Dermis microvascular lymphatic vessel endothelial cell (primary cell): Measurements from ENCODE around the gene LPAR1. TPM values are rescaled to one million over a fixed set of nuclear protein-coding genes. Genes with fewer than 3 reads are reported as not detected.
"Not testable (repeated sequence)": the region's sequence is repeated elsewhere in the genome, so short reads cannot be mapped to it uniquely, and the experiment has no call there.

Experiments
- DNase-seq, 2 donors: peaks; one replicate each; pipeline versions ENCODE4 v3.0.0 to v3.0.0-alpha.2; 2010; ENCODE audit warnings: low read depth in 2 of 2
- total RNA-seq: library from RNA; depleted of rRNA; stranded (reverse); fragments of >200 nt; gene quantifications from 2 replicates; pipeline ENCODE4 v1.2.1, GENCODE V29; 2014

Gene LPAR1
- total RNA-seq: 0.13 TPM in 1 of 2 replicates, not detected in the other

- DNase-seq: no peak
Measured at GRCh38 chr9:111038331-111039230, at the start of gene LPAR1. Gene LPAR1, minus strand, starts transcription at chr9:111038470. Its CDS starts 66,353 bp downstream, at chr9:110972117.

GRCh38 chr9:111078391-111079038 is 40.2 kb upstream of the LPAR1 start:
- no peak for DNase-seq

GRCh38 chr9:111076519-111076918 is 38.2 kb upstream of the LPAR1 start:
- no peak for DNase-seq

GRCh38 chr9:111076042-111076441 is 37.8 kb upstream of the LPAR1 start:
- no peak for DNase-seq

- no peak for DNase-seq
Measured at GRCh38 chr9:111074395-111074794, 36.1 kb upstream of the LPAR1 start.

- DNase-seq: no peak
Measured at GRCh38 chr9:111069183-111069582, 30.9 kb upstream of the LPAR1 start.

- DNase-seq: no peak
Measured at GRCh38 chr9:111068771-111069170, 30.5 kb upstream of the LPAR1 start.

- no peak for DNase-seq
Measured at GRCh38 chr9:111068383-111068730, 30.1 kb upstream of the LPAR1 start.

- no peak for DNase-seq
Measured at GRCh38 chr9:111066468-111066867, 28.2 kb upstream of the LPAR1 start.

GRCh38 chr9:111065414-111065813 is 27.1 kb upstream of the LPAR1 start:
- no peak for DNase-seq

- no peak for DNase-seq
Measured at GRCh38 chr9:111064160-111064837, 26.0 kb upstream of the LPAR1 start.

GRCh38 chr9:111063332-111063731 is 25.1 kb upstream of the LPAR1 start:
- DNase-seq: no peak

GRCh38 chr9:111058166-111058565 is 19.9 kb upstream of the LPAR1 start:
- DNase-seq: no peak

GRCh38 chr9:111056538-111056937 is 18.3 kb upstream of the LPAR1 start:
- DNase-seq: no peak

GRCh38 chr9:111052791-111053190 is 14.5 kb upstream of the LPAR1 start:
- DNase-seq: no peak

GRCh38 chr9:111051400-111051799 is 13.1 kb upstream of the LPAR1 start:
- no peak for DNase-seq

GRCh38 chr9:111050819-111051218 is 12.5 kb upstream of the LPAR1 start:
- DNase-seq: no peak

- DNase-seq: not testable (repeated sequence)
Measured at GRCh38 chr9:111047287-111047686, 9.0 kb upstream of the LPAR1 start.

GRCh38 chr9:111041902-111042301 is 3.6 kb upstream of the LPAR1 start:
- no peak for DNase-seq

- DNase-seq: no peak
Measured at GRCh38 chr9:111040494-111040893, 2.2 kb upstream of the LPAR1 start.

- no peak for DNase-seq
Measured at GRCh38 chr9:111039231-111039906, 1.1 kb upstream of the LPAR1 start.
